Left lung (tissue), 10 donors: Measurements from ENCODE around the gene LMAN1. TPM values are rescaled to one million over a fixed set of nuclear protein-coding genes. Genes with fewer than 3 reads are reported as not detected.

Source experiments
- ATAC-seq: fragments of 200-7000 bp; cut with Tn5 transposase; one replicate; pipeline ENCODE4 v1.9.1; 2020; ENCODE audit warnings: moderate library complexity
- DNase-seq, 4 donors: peaks; one replicate each; pipeline ENCODE4 v3.0.0-alpha.2; 2013 to 2020
- H3K27ac ChIP-seq, 2 donors: fragments of 200-600 bp; sonication (generic) in 1 of 2; one replicate each; pipeline versions ENCODE4 v1.5.0 to v1.8.0; 2020 to 2021
- H3K27me3 ChIP-seq, 2 donors: fragments of 200-600 bp; sonication (generic) in 1 of 2; one replicate each; pipeline versions ENCODE4 v1.5.0 to v1.8.0; 2020 to 2021
- H3K36me3 ChIP-seq, 2 donors: fragments of 200-600 bp; sonication (generic) in 1 of 2; one replicate each; pipeline versions ENCODE4 v1.5.0 to v1.8.0; 2020 to 2021
- H3K4me1 ChIP-seq, 2 donors: fragments of 200-600 bp; one replicate each; pipeline ENCODE4 v1.8.0; 2021
- H3K4me3 ChIP-seq, 2 donors: fragments of 200-600 bp; sonication (generic) in 1 of 2; one replicate each; pipeline versions ENCODE4 v1.5.0 to v1.8.0; 2020 to 2021; ENCODE audit warnings: mild to moderate bottlenecking in 1 of 2
- H3K9me3 ChIP-seq, 2 donors: fragments of 200-600 bp; sonication (generic) in 1 of 2; one replicate each; pipeline versions ENCODE4 v1.5.0 to v1.8.0; 2020 to 2021
- intact Hi-C, 2 donors: fragments of 100-400 bp; cut with DNase I; formaldehyde crosslinking; loops; one replicate each; pipeline versions ENCODE4 v1.11.2 to v1.14.2; 2022
- polyA plus RNA-seq, 6 donors: library from polyadenylated mRNA; unstranded; fragments of 120-200 nt; gene quantifications; one replicate each; pipeline ENCODE4 v1.2.1, GENCODE V29; 2013; ENCODE audit not compliant: insufficient read length in 6 of 6
- total RNA-seq, 2 donors: library from RNA; stranded (reverse); fragmentation: NEBNext Ultra II Directional; extraction: Animal tissue kit (Norgen Biotek cat#: 25700); gene quantifications; one replicate each; pipeline ENCODE4 v1.2.1, GENCODE V29; 2021
- TF ChIP-seq, protein P1 (sequence below), 2 donors: fragments of 200-600 bp; sonication (generic) in 1 of 2; IDR thresholded peaks; one replicate each; pipeline versions ENCODE4 v1.5.0 to v1.8.0; 2021; ENCODE audit warnings: antibody characterized with exemption in 2 of 2
- donor health status: DM: no; HTN: yes; CAD: no.
- donor health status: DM: no; HTN: no; CAD: no.

The LMAN1 gene
- total and polyA plus RNA-seq, 8 donors: 88.5 to 112 (median 98.8) TPM

DNA sequence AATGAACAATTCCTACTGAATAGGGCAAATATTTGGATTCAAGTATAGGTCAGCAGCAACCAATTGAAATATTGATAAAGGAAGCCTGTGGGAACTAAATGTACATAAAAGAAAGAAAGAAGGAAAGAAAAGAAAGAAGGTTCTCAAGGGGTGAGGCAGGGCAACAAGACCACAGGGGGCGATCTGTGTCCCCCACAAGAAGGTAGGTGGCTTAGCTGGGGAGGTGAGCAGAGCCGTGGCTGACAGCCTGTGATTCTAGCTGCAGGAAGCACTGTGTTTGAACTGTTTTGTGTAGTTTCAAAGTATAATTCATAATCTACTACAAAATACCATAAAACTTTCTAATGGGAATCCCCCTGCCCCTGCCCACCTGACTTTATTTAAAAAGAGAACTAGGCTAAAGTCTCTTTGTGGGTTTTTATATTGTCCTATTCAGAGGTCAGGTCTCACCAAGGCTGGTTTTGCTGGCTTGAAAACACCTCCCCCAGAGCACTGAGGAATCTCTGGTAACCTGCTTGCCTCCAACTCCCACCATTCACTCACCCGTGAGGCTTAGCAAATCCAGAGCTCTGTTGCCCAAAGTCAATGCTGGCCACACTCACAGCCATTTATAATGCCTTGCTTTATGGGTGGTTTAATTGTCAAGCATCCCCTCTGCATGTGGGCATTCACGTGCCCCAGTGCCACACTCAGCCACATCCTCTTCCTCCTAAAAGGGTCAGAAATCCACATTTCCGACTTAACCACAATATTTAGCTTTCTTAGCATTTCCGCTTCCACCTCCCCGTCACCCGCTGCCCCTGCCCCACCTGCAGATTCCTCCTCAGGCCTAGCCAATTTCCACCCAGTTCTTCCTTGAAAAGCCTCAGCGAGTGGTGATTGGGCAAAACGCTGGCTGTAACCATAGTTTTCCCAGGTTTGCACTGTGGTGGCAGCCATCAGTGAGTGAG, 36.4 kb upstream of the LMAN1 start:
- intact Hi-C loops: no loop called here
- no peak overlapping the region for H3K27ac ChIP-seq
- no peak for ATAC-seq
- H3K4me3 ChIP-seq: no peak overlapping the region
- no peak for DNase-seq
- peaks cover 0 to 15% of the 10 kb centered on the region in 2 donors for H3K27me3 ChIP-seq
- no peaks in the 10 kb centered on the region for H3K4me1 ChIP-seq
- no peaks in the 10 kb centered on the region for H3K36me3 ChIP-seq
- H3K9me3 ChIP-seq: no peaks in the 10 kb centered on the region
- TF ChIP-seq, protein P1, sequence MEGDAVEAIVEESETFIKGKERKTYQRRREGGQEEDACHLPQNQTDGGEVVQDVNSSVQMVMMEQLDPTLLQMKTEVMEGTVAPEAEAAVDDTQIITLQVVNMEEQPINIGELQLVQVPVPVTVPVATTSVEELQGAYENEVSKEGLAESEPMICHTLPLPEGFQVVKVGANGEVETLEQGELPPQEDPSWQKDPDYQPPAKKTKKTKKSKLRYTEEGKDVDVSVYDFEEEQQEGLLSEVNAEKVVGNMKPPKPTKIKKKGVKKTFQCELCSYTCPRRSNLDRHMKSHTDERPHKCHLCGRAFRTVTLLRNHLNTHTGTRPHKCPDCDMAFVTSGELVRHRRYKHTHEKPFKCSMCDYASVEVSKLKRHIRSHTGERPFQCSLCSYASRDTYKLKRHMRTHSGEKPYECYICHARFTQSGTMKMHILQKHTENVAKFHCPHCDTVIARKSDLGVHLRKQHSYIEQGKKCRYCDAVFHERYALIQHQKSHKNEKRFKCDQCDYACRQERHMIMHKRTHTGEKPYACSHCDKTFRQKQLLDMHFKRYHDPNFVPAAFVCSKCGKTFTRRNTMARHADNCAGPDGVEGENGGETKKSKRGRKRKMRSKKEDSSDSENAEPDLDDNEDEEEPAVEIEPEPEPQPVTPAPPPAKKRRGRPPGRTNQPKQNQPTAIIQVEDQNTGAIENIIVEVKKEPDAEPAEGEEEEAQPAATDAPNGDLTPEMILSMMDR (IDR thresholded peaks at IDR 0.05): no peak

DNA sequence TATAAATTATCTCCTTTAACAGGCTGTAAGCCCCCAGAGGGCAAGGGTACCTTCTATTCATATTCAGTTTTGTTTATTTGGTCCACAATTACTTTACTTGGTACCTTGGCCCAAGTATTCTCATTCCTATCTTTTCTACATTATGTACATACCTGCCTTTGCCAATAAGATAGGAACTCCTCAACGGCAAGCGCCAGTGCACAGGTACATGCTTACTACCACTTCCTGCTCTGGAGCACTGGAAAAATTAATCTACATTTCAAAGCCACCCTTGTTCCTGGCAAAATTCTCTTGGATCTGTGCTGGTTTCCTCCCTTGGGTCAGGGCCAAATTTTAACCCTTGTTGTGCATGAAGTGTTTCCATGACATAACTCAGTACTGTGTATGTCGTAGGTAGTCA, 34.3 kb upstream of the LMAN1 start:
- no peaks in the 10 kb centered on the region for H3K9me3 ChIP-seq
- H3K27me3 ChIP-seq: peaks cover 0 to 15% of the 10 kb centered on the region in 2 donors
- H3K36me3 ChIP-seq: no peaks in the 10 kb centered on the region
- TF ChIP-seq, protein P1 (IDR thresholded peaks at IDR 0.05): no peak
- intact Hi-C loops: no loop called here
- no peak for ATAC-seq
- H3K4me3 ChIP-seq: no peak overlapping the region
- H3K27ac ChIP-seq: no peak overlapping the region
- DNase-seq: no peak
- no peaks in the 10 kb centered on the region for H3K4me1 ChIP-seq

DNA sequence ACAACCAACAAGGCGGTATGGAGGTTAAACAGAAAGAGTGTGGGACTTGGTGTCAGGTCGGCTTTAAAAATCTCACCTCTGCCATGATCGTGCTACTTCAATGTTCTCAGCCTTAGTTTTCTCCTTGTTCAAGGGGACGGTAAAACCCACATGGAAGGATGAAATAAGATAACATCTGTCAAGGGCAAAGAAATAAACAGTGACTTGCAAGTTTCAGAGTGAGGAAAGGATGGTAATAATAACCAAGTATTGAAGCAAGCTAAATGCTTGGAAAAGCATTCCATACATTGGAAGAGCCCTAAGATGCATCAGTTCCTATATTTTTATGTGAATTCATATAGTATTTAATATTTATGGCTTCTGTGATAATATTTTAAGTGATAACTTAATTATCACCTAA, 29.8 kb upstream of the LMAN1 start:
- ATAC-seq: no peak
- intact Hi-C loops: no loop called here
- H3K4me3 ChIP-seq: no peak overlapping the region
- H3K36me3 ChIP-seq: no peaks in the 10 kb centered on the region
- H3K9me3 ChIP-seq: no peaks in the 10 kb centered on the region
- H3K4me1 ChIP-seq: no peaks in the 10 kb centered on the region
- H3K27ac ChIP-seq: no peak overlapping the region
- peaks cover 0 to 2% of the 10 kb centered on the region in 2 donors for H3K27me3 ChIP-seq
- TF ChIP-seq, protein P1 (IDR thresholded peaks at IDR 0.05): no peak
- no peak for DNase-seq

DNA sequence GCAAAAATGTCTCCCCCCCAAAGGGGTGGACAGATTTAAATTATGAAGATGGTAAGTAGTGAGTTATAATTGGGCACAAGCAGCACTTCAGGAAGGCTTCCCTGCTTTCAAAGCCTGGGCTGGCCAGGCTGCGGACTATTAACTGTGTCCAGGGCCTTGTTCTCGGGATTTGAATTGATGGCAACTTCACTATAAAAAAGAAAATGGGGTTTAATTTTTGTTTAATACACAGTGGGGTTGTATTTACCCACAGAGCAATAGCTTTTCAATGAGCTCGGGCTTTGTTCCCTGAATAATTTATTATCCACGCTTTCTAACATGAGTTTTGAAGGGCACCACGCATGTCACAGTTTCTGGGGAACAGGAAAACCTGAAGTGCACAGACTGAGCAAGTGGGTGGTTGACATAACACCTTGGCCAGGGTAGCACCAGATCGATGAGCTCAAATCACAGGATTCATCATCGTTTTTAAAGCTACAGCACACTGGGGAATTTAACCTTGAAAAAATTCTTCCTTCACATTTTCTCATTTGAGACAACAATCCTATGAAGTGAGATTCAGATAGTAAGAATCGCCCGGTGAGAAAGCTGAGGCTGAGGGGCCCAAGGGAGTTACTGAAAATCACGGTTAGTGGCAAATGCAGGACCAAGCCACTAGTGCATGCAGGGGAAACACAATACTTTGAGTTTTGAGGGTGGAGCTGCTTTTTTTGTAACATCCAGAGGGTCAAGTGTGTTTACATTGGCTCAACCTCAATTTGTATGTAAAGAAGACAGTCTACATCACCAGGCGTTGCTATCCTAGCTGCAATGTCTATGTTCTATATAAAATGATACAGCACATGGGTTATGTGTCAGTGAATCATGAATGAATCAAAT, 28.9 kb upstream of the LMAN1 start:
- Histone ChIP-seq H3K27me3 (no peaks in the 10 kb centered on the region), H3K27ac (no peak overlapping the region), H3K4me1 (no peaks in the 10 kb centered on the region), H3K4me3 (no peak overlapping the region), H3K9me3 (no peaks in the 10 kb centered on the region), H3K36me3 (no peaks in the 10 kb centered on the region)
- intact Hi-C loops: no loop called here
- no peak for DNase-seq
- TF ChIP-seq, protein P1 (IDR thresholded peaks at IDR 0.05): no peak
- ATAC-seq: no peak
